Daoy (cell line): ENCODE results near the gene PANX2. TPM values are rescaled to one million over a fixed set of nuclear protein-coding genes. Genes with fewer than 3 reads are reported as not detected.
"Not testable (repeated sequence)": the region's sequence is repeated elsewhere in the genome, so short reads cannot be mapped to it uniquely, and the experiment has no call there.

Experiments used
- DNase-seq: peaks from one replicate; pipeline ENCODE4 v3.0.0-alpha.2; 2015; ENCODE audit warnings: low read depth
- total RNA-seq: library from RNA; depleted of rRNA; stranded (reverse); fragments of >200 nt; shearing (Covaris generic); gene quantifications from 2 replicates; pipeline ENCODE4 v1.2.3, GENCODE V29; 2014

PANX2 gene
- total RNA-seq, 1 experiment from 2014 or later: 1.5 TPM

GRCh38 chr22:50147258-50148165 is 23.0 kb upstream of the PANX2 start:
- DNase-seq: not testable (repeated sequence)

GRCh38 chr22:50148166-50148500 is 22.4 kb upstream of the PANX2 start:
- DNase-seq: no peak

- DNase-seq: peak; percentile 91
These were observed 21.4 kb upstream of the PANX2 start for GRCh38 chr22:50148991-50149721.

GRCh38 chr22:50150161-50151129 is 20.1 kb upstream of the PANX2 start:
- DNase-seq: peak; percentile 45

- no peak for DNase-seq
These were observed 18.7 kb upstream of the PANX2 start for GRCh38 chr22:50151571-50152537.

- DNase-seq: no peak
These were observed 17.3 kb upstream of the PANX2 start for GRCh38 chr22:50153056-50153755.

- no peak for DNase-seq
These were observed 16.8 kb upstream of the PANX2 start for GRCh38 chr22:50153756-50154140.

GRCh38 chr22:50157709-50158375 is 12.7 kb upstream of the PANX2 start:
- no peak for DNase-seq

GRCh38 chr22:50160947-50161346 is 9.6 kb upstream of the PANX2 start:
- DNase-seq: no peak

- DNase-seq: no peak
These were observed 8.8 kb upstream of the PANX2 start for GRCh38 chr22:50161508-50162390.

GRCh38 chr22:50162391-50162956 is 8.1 kb upstream of the PANX2 start:
- no peak for DNase-seq

- DNase-seq: no peak
These were observed 5.0 kb upstream of the PANX2 start for GRCh38 chr22:50165436-50166123.

GRCh38 chr22:50167689-50168489 is 2.6 kb upstream of the PANX2 start:
- DNase-seq: no peak

GRCh38 chr22:50168490-50169180 is 1.9 kb upstream of the PANX2 start:
- not testable (repeated sequence) for DNase-seq

GRCh38 chr22:50169181-50169759 is 1.3 kb upstream of the PANX2 start:
- DNase-seq: no peak
